NCI-H2029 treated with DMSO at 0.1 percent for 48 hours (cell line): Measurements from ENCODE around the gene VWA3A.
"Not testable (repeated sequence)": the region's sequence is repeated elsewhere in the genome, so short reads cannot be mapped to it uniquely, and the experiment has no call there.

ENCODE experiments used
- DNase-seq: peaks from one replicate; lab custom pipeline; 2025; lab: John Stamatoyannopoulos, UW

VWA3A gene

GRCh38 chr16:22132801-22133200 lies 40.5 kb downstream of the VWA3A start:
- DNase-seq, result no peak

GRCh38 chr16:22138482-22138881 lies 46.1 kb downstream of the VWA3A start:
- no peak for DNase-seq

- DNase-seq, result peak; percentile 21
Observed at GRCh38 chr16:22139008-22139407, 46.7 kb downstream of the VWA3A start.

GRCh38 chr16:22139732-22140131 lies 47.4 kb downstream of the VWA3A start:
- DNase-seq, result no peak

GRCh38 chr16:22141767-22142166 lies 49.4 kb downstream of the VWA3A start:
- DNase-seq, result no peak

- DNase-seq, result no peak
Observed at GRCh38 chr16:22144520-22144919, 52.2 kb downstream of the VWA3A start.

- no peak for DNase-seq
Observed at GRCh38 chr16:22147853-22148252, 55.5 kb downstream of the VWA3A start.

- no peak for DNase-seq
Observed at GRCh38 chr16:22151246-22151998, 59.1 kb downstream of the VWA3A start.

- no peak for DNase-seq
Observed at GRCh38 chr16:22152316-22152715, 60.0 kb downstream of the VWA3A start.

- DNase-seq, result not testable (repeated sequence)
Observed at GRCh38 chr16:22153078-22153477, 60.7 kb downstream of the VWA3A start.

- no peak for DNase-seq
Observed at GRCh38 chr16:22161401-22161800, 69.1 kb downstream of the VWA3A start.

- no peak for DNase-seq
Observed at GRCh38 chr16:22161999-22162655, 69.8 kb downstream of the VWA3A start, which contains the start of gene SDR42E2. Gene SDR42E2 (plus strand): TSS chr16:22162506. CDS start chr16:22165583, 3,077 bp downstream.

- no peak for DNase-seq
Observed at GRCh38 chr16:22162656-22163009, 70.3 kb downstream of the VWA3A start.

- no peak for DNase-seq
Observed at GRCh38 chr16:22163806-22164205, 71.5 kb downstream of the VWA3A start.

- DNase-seq, result no peak
Observed at GRCh38 chr16:22164482-22164881, 72.1 kb downstream of the VWA3A start.

- DNase-seq, result no peak
Observed at GRCh38 chr16:22165508-22166285, 73.4 kb downstream of the VWA3A start.

- no peak for DNase-seq
Observed at GRCh38 chr16:22171953-22172352, 79.6 kb downstream of the VWA3A start.

- DNase-seq, result not testable (repeated sequence)
Observed at GRCh38 chr16:22172642-22173041, 80.3 kb downstream of the VWA3A start.

GRCh38 chr16:22174642-22175041 lies 82.3 kb downstream of the VWA3A start:
- no peak for DNase-seq

GRCh38 chr16:22177968-22178930 lies 85.9 kb downstream of the VWA3A start:
- no peak for DNase-seq

GRCh38 chr16:22181426-22181825 lies 89.1 kb downstream of the VWA3A start:
- DNase-seq, result no peak

- no peak for DNase-seq
Observed at GRCh38 chr16:22181843-22182242, 89.5 kb downstream of the VWA3A start.
